ENCODE measurements around the gene SFI1. TPM values are rescaled to one million over a fixed set of nuclear protein-coding genes. Genes with fewer than 3 reads are reported as not detected.
A peak's percentile ranks its signal among the peaks of the same experiment; 100 is the strongest.

SFI1 gene
- total RNA-seq, 3 donors from 2014 or later (not counting 1 experiment from before 2014, with no cell fraction given), result 208 to 225 (median 217) TPM

- Mint-ChIP-seq H3K36me3 (no peaks in the 10 kb centered on the region), H3K4me3 (peak overlapping the region; percentile 37), H3K27ac (peak overlapping the region; percentile 35 to 80), H3K4me1 (peaks cover 18 to 27% of the 10 kb centered on the region in 2 donors), H3K9me3 (no peaks in the 10 kb centered on the region), H3K27me3 (ENCODE audit: low read depth in 2 of 2) (no peaks in the 10 kb centered on the region)
- Histone ChIP-seq H3K27ac (ENCODE audit: low read length) (no peak overlapping the region), H3K27me3 (ENCODE audit: control insufficient read depth, insufficient read depth, low read length) (no peaks in the 10 kb centered on the region), H3K36me3 (ENCODE audit: control insufficient read depth, insufficient read depth, low read length) (peaks cover 49% of the 10 kb centered on the region), H3K9me3 (ENCODE audit: control insufficient read depth, insufficient read depth, low read length) (no peaks in the 10 kb centered on the region), H3K4me3 (ENCODE audit: low read length) (no peak overlapping the region), H3K4me1 (ENCODE audit: control insufficient read depth, insufficient read depth, low read length) (peaks cover 32% of the 10 kb centered on the region)
- 80% methylated on average over 19 of the region's 19 CpGs for WGBS (ENCODE audit: insufficient coverage)
- DNase-seq (no peak), ATAC-seq (peak in 1 of 3 donors; percentile 69)
- TF ChIP-seq CTCF (IDR thresholded peaks at IDR 0.05), result no peak
- intact Hi-C loops (cut with micrococcal nuclease), result no loop called here
These were observed 125.3 kb downstream of the SFI1 start for GRCh38 chr22:31621507-31622124.

- H3K4me3 ChIP-seq (ENCODE audit: low read length), result no peak overlapping the region
- H3K27ac Mint-ChIP-seq, result peak overlapping the region; percentile 35 to 80
- H3K4me1 ChIP-seq (ENCODE audit: control insufficient read depth, insufficient read depth, low read length), result peaks cover 43% of the 10 kb centered on the region
- H3K4me3 Mint-ChIP-seq, result no peak overlapping the region
- ATAC-seq, result no peak
- no peaks in the 10 kb centered on the region for H3K9me3 ChIP-seq (ENCODE audit: control insufficient read depth, insufficient read depth, low read length)
- no peaks in the 10 kb centered on the region for H3K36me3 Mint-ChIP-seq
- WGBS (ENCODE audit: insufficient coverage), result 83% methylated on average over 1 of the region's 1 CpG
- H3K4me1 Mint-ChIP-seq, result peaks cover 29 to 35% of the 10 kb centered on the region in 2 donors
- no peak for TF ChIP-seq CTCF (IDR thresholded peaks at IDR 0.05)
- H3K27ac ChIP-seq (ENCODE audit: low read length), result no peak overlapping the region
- no peaks in the 10 kb centered on the region for H3K27me3 Mint-ChIP-seq (ENCODE audit: low read depth in 2 of 2)
- DNase-seq, result no peak
- no peaks in the 10 kb centered on the region for H3K27me3 ChIP-seq (ENCODE audit: control insufficient read depth, insufficient read depth, low read length)
- intact Hi-C loops (cut with micrococcal nuclease), result no loop called here
- peaks cover 38% of the 10 kb centered on the region for H3K36me3 ChIP-seq (ENCODE audit: control insufficient read depth, insufficient read depth, low read length)
- no peaks in the 10 kb centered on the region for H3K9me3 Mint-ChIP-seq
These were observed 126.6 kb downstream of the SFI1 start for GRCh38 chr22:31622980-31623379.

GRCh38 chr22:31623592-31624304 is 127.4 kb downstream of the SFI1 start:
- Histone ChIP-seq H3K27me3 (ENCODE audit: control insufficient read depth, insufficient read depth, low read length) (no peaks in the 10 kb centered on the region), H3K4me3 (ENCODE audit: low read length) (no peak overlapping the region), H3K9me3 (ENCODE audit: control insufficient read depth, insufficient read depth, low read length) (no peaks in the 10 kb centered on the region), H3K4me1 (ENCODE audit: control insufficient read depth, insufficient read depth, low read length) (peaks cover 45% of the 10 kb centered on the region), H3K27ac (ENCODE audit: low read length) (no peak overlapping the region), H3K36me3 (ENCODE audit: control insufficient read depth, insufficient read depth, low read length) (peaks cover 31% of the 10 kb centered on the region)
- Mint-ChIP-seq H3K27ac (peak overlapping the region in 1 of 2 donors; percentile 80), H3K4me1 (peaks cover 37 to 42% of the 10 kb centered on the region in 2 donors), H3K36me3 (no peaks in the 10 kb centered on the region), H3K4me3 (no peak overlapping the region), H3K9me3 (no peaks in the 10 kb centered on the region), H3K27me3 (ENCODE audit: low read depth in 2 of 2) (no peaks in the 10 kb centered on the region)
- intact Hi-C loops (cut with micrococcal nuclease), result no loop called here
- DNase-seq (no peak), ATAC-seq (no peak)
- no peak for TF ChIP-seq CTCF (IDR thresholded peaks at IDR 0.05)
- WGBS (ENCODE audit: insufficient coverage), result 97% methylated on average over 18 of the region's 18 CpGs

All from natural killer cell (primary cell).